OCI-LY3 (cell line): ENCODE results near the gene C9orf50.

Experiments
- CTCF ChIP-seq: fragments of 200-600, 300-600 bp; sonication (generic); IDR thresholded peaks from 2 replicates; pipeline ENCODE4 v1.5.1; 2014; ENCODE audit warnings: antibody characterized with exemption, low read length, low read depth
- EZH2phosphoT487 ChIP-seq: fragments of 200-600 bp; shearing (Covaris generic); IDR thresholded peaks from 2 replicates; pipeline ENCODE4 v1.6.1; 2018; ENCODE audit warnings: antibody characterized with exemption, mixed run types, low read depth

DNA sequence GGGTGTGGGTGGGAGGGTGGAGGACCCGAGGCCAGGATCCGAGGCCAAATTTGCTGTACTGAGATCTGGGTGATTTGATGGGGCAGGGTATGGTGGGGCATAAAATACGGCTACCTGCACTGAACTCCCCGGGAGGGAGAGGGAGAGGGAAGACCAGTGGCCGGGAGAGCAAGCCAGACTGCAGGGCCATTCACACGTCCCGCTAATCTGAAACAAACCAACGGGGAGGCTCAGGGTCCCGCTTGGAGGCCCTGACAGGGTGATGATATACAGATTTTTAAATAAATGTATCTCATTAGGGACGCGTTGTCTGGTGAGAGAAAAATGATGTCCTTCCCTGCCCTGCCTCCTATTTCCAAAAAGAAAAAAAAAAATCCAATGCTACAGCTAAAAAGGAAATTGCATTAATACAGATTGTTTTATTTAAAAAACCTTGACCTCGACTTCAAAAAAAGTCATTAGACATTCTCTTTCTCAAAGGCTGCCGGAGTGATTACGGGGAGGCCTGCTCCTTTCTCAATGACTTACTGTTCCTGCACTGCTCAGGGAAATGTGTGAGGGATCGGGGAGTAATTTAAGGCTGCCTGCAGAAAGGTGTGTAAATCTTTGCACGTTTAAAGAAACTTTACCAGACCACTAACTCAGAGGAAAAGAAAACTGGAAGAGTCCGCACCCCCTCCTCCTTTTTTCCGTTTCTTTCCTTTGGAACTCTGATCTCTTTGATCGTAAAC lies 33.1 kb upstream of the C9orf50 start:
- TF ChIP-seq CTCF: no peak
- no peak for TF ChIP-seq EZH2phosphoT487
